ENCODE results near the gene SEC24B.
"Not testable (repeated sequence)": the region's sequence is repeated elsewhere in the genome, so short reads cannot be mapped to it uniquely, and the experiment has no call there.

SEC24B gene

GRCh38 chr4:109511414-109511813 is 77.8 kb downstream of the SEC24B start:
- DNase-seq, result no peak

- DNase-seq, result not testable (repeated sequence)
Measured at GRCh38 chr4:109513368-109513767, 79.8 kb downstream of the SEC24B start.

- no peak for DNase-seq
Measured at GRCh38 chr4:109532182-109532581, 98.6 kb downstream of the SEC24B start.

- DNase-seq, result no peak
Measured at GRCh38 chr4:109545401-109545800, 111.8 kb downstream of the SEC24B start.

GRCh38 chr4:109547394-109547793 is 113.8 kb downstream of the SEC24B start:
- DNase-seq, result no peak

- DNase-seq, result no peak
Measured at GRCh38 chr4:109548655-109549054, 115.0 kb downstream of the SEC24B start.

GRCh38 chr4:109552237-109552636 is 118.6 kb downstream of the SEC24B start:
- DNase-seq, result no peak

- DNase-seq, result no peak
Measured at GRCh38 chr4:109553130-109553529, 119.5 kb downstream of the SEC24B start.

GRCh38 chr4:109554971-109555370 is 121.4 kb downstream of the SEC24B start:
- no peak for DNase-seq

- no peak for DNase-seq
Measured at GRCh38 chr4:109557433-109557832, 123.8 kb downstream of the SEC24B start.

GRCh38 chr4:109558095-109558494 is 124.5 kb downstream of the SEC24B start:
- not testable (repeated sequence) for DNase-seq

- peak in 3 of 4 experiments; percentile 23 to 43 (median 41) for DNase-seq
Measured at GRCh38 chr4:109559625-109559982, 126.0 kb downstream of the SEC24B start.

- DNase-seq, result peak; percentile 67 to 85 (median 76)
Measured at GRCh38 chr4:109559983-109560686, 126.5 kb downstream of the SEC24B start, which contains the start of gene MCUB. MCUB (plus strand) TSS chr4:109560246; CDS start chr4:109560338, 92 bp downstream.

- peak; percentile 9 to 28 (median 20) for DNase-seq
Measured at GRCh38 chr4:109560687-109561461, 127.3 kb downstream of the SEC24B start.

GRCh38 chr4:109562457-109563239 is 129.0 kb downstream of the SEC24B start:
- no peak for DNase-seq

- no peak for DNase-seq
Measured at GRCh38 chr4:109571494-109571893, 137.9 kb downstream of the SEC24B start.

- DNase-seq, result no peak
Measured at GRCh38 chr4:109572154-109572553, 138.5 kb downstream of the SEC24B start.

GRCh38 chr4:109574443-109574850 is 140.8 kb downstream of the SEC24B start:
- DNase-seq, result no peak

- DNase-seq, result no peak
Measured at GRCh38 chr4:109574931-109575804, 141.6 kb downstream of the SEC24B start.

GRCh38 chr4:109576462-109576861 is 142.8 kb downstream of the SEC24B start:
- no peak for DNase-seq

GRCh38 chr4:109578846-109579245 is 145.2 kb downstream of the SEC24B start:
- DNase-seq, result no peak

- not testable (repeated sequence) for DNase-seq
Measured at GRCh38 chr4:109579997-109580396, 146.4 kb downstream of the SEC24B start.
